ENCODE results near the gene JAG2. TPM values are rescaled to one million over a fixed set of nuclear protein-coding genes. Genes with fewer than 3 reads are reported as not detected.

The JAG2 gene
- total RNA-seq, 1 experiment from 2014 or later: 85.9 TPM

- Histone ChIP-seq H3K4me1 (ENCODE audit: control insufficient read depth in 1 of 2, insufficient read depth in 2 of 2, low read length in 2 of 2) (peaks cover 3 to 10% of the 10 kb centered on the region in 2 experiments; a peak in 2 of 4 replicates), H3K9me3 (ENCODE audit: control insufficient read depth in 1 of 2, insufficient read depth in 1 of 2, low read depth in 1 of 2, low read length in 2 of 2) (peaks cover 4 to 17% of the 10 kb centered on the region in 2 experiments; a peak in 2 of 4 replicates), H3K9me2 (ENCODE audit: insufficient read depth) (no peaks in the 10 kb centered on the region), H3K4me3 (replicated peaks in 1 of 2; ENCODE audit: low read depth in 1 of 2, low read length in 2 of 2) (no peak overlapping the region), H3K27ac (ENCODE audit: low read depth, low read length) (no peak overlapping the region), H3K79me2 (ENCODE audit: insufficient read depth, low read length) (no peaks in the 10 kb centered on the region), H3K36me3 (ENCODE audit: control insufficient read depth in 1 of 2, insufficient read depth in 2 of 2, low read length in 2 of 2) (no peaks in the 10 kb centered on the region), H3K4me2 (ENCODE audit: low read length) (0 out of 2 replicates have a peak overlapping the region, but pooled peaks have one; percentile 7), H3K27me3 (ENCODE audit: insufficient read depth, low read length) (no peaks in the 10 kb centered on the region), H3K9ac (ENCODE audit: low read length) (no peak overlapping the region), H2AFZ (ENCODE audit: low read depth, low read length, poor library complexity, severe bottlenecking) (no peak overlapping the region), H4K20me1 (ENCODE audit: insufficient read depth) (no peaks in the 10 kb centered on the region)
- TF ChIP-seq, protein P1, sequence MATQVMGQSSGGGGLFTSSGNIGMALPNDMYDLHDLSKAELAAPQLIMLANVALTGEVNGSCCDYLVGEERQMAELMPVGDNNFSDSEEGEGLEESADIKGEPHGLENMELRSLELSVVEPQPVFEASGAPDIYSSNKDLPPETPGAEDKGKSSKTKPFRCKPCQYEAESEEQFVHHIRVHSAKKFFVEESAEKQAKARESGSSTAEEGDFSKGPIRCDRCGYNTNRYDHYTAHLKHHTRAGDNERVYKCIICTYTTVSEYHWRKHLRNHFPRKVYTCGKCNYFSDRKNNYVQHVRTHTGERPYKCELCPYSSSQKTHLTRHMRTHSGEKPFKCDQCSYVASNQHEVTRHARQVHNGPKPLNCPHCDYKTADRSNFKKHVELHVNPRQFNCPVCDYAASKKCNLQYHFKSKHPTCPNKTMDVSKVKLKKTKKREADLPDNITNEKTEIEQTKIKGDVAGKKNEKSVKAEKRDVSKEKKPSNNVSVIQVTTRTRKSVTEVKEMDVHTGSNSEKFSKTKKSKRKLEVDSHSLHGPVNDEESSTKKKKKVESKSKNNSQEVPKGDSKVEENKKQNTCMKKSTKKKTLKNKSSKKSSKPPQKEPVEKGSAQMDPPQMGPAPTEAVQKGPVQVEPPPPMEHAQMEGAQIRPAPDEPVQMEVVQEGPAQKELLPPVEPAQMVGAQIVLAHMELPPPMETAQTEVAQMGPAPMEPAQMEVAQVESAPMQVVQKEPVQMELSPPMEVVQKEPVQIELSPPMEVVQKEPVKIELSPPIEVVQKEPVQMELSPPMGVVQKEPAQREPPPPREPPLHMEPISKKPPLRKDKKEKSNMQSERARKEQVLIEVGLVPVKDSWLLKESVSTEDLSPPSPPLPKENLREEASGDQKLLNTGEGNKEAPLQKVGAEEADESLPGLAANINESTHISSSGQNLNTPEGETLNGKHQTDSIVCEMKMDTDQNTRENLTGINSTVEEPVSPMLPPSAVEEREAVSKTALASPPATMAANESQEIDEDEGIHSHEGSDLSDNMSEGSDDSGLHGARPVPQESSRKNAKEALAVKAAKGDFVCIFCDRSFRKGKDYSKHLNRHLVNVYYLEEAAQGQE (IDR thresholded peaks at IDR 0.05; ENCODE audit: low read depth): no peak
- TF ChIP-seq CBX3 (IDR thresholded peaks at IDR 0.05; ENCODE audit: low read depth) (no peak), ZFX (IDR thresholded peaks at IDR 0.05) (no peak), ELF1 (IDR thresholded peaks at IDR 0.05; ENCODE audit: borderline replicate concordance, low read depth) (no peak), SP1 (IDR thresholded peaks at IDR 0.05; ENCODE audit: low read depth) (no peak), POLR2AphosphoS5 (IDR thresholded peaks at IDR 0.05; ENCODE audit: low read depth, low read length) (no peak), JUND (IDR thresholded peaks at IDR 0.05) (no peak), FOSL1 (IDR thresholded peaks at IDR 0.05; ENCODE audit: low read depth) (no peak), EGR1 (IDR thresholded peaks at IDR 0.05; ENCODE audit: low read depth) (no peak), MAX (IDR thresholded peaks at IDR 0.05) (no peak), TCF7L2 (IDR thresholded peaks at IDR 0.05; ENCODE audit: borderline replicate concordance, extremely low read depth, insufficient read depth, insufficient read length) (no peak), SRF (IDR thresholded peaks at IDR 0.05; ENCODE audit: low read depth) (no peak), EZH2 (IDR thresholded peaks at IDR 0.05) (no peak), ZNF274 (IDR thresholded peaks at IDR 0.05; ENCODE audit: low read depth, low read length) (no peak), RAD21 (IDR thresholded peaks at IDR 0.05; ENCODE audit: low read depth) (no peak)
- TF ChIP-seq, protein P2, sequence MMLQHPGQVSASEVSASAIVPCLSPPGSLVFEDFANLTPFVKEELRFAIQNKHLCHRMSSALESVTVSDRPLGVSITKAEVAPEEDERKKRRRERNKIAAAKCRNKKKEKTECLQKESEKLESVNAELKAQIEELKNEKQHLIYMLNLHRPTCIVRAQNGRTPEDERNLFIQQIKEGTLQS (IDR thresholded peaks at IDR 0.05): no peak
- TF ChIP-seq, protein P3, sequence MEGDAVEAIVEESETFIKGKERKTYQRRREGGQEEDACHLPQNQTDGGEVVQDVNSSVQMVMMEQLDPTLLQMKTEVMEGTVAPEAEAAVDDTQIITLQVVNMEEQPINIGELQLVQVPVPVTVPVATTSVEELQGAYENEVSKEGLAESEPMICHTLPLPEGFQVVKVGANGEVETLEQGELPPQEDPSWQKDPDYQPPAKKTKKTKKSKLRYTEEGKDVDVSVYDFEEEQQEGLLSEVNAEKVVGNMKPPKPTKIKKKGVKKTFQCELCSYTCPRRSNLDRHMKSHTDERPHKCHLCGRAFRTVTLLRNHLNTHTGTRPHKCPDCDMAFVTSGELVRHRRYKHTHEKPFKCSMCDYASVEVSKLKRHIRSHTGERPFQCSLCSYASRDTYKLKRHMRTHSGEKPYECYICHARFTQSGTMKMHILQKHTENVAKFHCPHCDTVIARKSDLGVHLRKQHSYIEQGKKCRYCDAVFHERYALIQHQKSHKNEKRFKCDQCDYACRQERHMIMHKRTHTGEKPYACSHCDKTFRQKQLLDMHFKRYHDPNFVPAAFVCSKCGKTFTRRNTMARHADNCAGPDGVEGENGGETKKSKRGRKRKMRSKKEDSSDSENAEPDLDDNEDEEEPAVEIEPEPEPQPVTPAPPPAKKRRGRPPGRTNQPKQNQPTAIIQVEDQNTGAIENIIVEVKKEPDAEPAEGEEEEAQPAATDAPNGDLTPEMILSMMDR (IDR thresholded peaks at IDR 0.05 in 2 of 3, conservative IDR thresholded peaks at IDR 0.05 in 1 of 3; ENCODE audit: borderline replicate concordance in 1 of 3, insufficient read depth in 1 of 3, low read depth in 2 of 3, low read length in 2 of 3): no peak
- TF ChIP-seq, protein P4, sequence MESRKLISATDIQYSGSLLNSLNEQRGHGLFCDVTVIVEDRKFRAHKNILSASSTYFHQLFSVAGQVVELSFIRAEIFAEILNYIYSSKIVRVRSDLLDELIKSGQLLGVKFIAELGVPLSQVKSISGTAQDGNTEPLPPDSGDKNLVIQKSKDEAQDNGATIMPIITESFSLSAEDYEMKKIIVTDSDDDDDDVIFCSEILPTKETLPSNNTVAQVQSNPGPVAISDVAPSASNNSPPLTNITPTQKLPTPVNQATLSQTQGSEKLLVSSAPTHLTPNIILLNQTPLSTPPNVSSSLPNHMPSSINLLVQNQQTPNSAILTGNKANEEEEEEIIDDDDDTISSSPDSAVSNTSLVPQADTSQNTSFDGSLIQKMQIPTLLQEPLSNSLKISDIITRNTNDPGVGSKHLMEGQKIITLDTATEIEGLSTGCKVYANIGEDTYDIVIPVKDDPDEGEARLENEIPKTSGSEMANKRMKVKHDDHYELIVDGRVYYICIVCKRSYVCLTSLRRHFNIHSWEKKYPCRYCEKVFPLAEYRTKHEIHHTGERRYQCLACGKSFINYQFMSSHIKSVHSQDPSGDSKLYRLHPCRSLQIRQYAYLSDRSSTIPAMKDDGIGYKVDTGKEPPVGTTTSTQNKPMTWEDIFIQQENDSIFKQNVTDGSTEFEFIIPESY (IDR thresholded peaks at IDR 0.05; ENCODE audit: extremely low read depth, insufficient replicate concordance, low read length): no peak
- no TSS peak for BruUV-seq (replicated peaks)
- RAD21 ChIA-PET (ENCODE audit: low non-redundant PET in 1 of 2, low total read pairs in 2 of 2, uncharacterized antibody in 2 of 2, unreplicated experiment in 2 of 2): no interaction called here
- POLR2A ChIA-PET: no interaction called here
- CTCF ChIA-PET: no interaction called here
- ATAC-seq: no peak
- intact Hi-C loops (cut with micrococcal nuclease): no loop called here
- DNase-seq (ENCODE audit: low read depth, low spot score): no peak
These were observed 49.1 kb downstream of the JAG2 start for GRCh38 chr14:105119408-105120025.
